GM23338 (cell line): Measurements from ENCODE around the gene LDB3. TPM values are rescaled to one million over a fixed set of nuclear protein-coding genes. Genes with fewer than 3 reads are reported as not detected.

Source experiments
- ATAC-seq: fragments of 200-7000 bp; cut with Tn5 transposase; 3 replicates; pipeline ENCODE4 v1.9.1; 2020
- DNase-seq: peaks from one replicate; pipeline ENCODE4 v3.0.0-alpha.2; 2015; ENCODE audit warnings: low spot score
- H2AFZ ChIP-seq: fragments of 200-600 bp; sonication (generic); 2 replicates; pipeline ENCODE4 v1.8.0; 2016; ENCODE audit warnings: antibody characterized with exemption, mild to moderate bottlenecking, moderate library complexity
- H3F3A ChIP-seq: fragments of 200-600 bp; sonication (generic); replicated peaks from 2 replicates; pipeline ENCODE4 v1.8.0; 2017; ENCODE audit warnings: antibody characterized with exemption, mixed run types, low read depth
- H3K27ac ChIP-seq: fragments of 200-600 bp; sonication (generic); 2 replicates; pipeline ENCODE4 v1.6.1; 2016; ENCODE audit warnings: low read depth
- H3K27me3 ChIP-seq: fragments of 200-600 bp; sonication (generic); 2 replicates; pipeline ENCODE4 v1.8.0; 2016; ENCODE audit warnings: mild to moderate bottlenecking, mixed run types, moderate library complexity; ENCODE audit not compliant: insufficient read depth
- H3K36me3 ChIP-seq: fragments of 200-600 bp; sonication (generic); 2 replicates; pipeline ENCODE4 v1.8.0; 2016; ENCODE audit warnings: mild to moderate bottlenecking; ENCODE audit not compliant: insufficient read depth
- H3K4me1 ChIP-seq: fragments of 200-600 bp; sonication (generic); 2 replicates; pipeline ENCODE4 v1.8.0; 2016; ENCODE audit warnings: mild to moderate bottlenecking, moderate library complexity; ENCODE audit not compliant: insufficient read depth
- H3K4me2 ChIP-seq: fragments of 200-600 bp; sonication (generic); 2 replicates; pipeline ENCODE4 v1.7.1; 2017; ENCODE audit warnings: mixed run types
- H3K4me3 ChIP-seq: fragments of 200-600 bp; sonication (generic); 2 replicates; pipeline ENCODE4 v1.6.1; 2016; ENCODE audit warnings: mixed run types
- H3K79me2 ChIP-seq: fragments of 200-600 bp; sonication (generic); replicated peaks from 2 replicates; pipeline ENCODE4 v1.8.0; 2017; ENCODE audit warnings: mild to moderate bottlenecking; ENCODE audit not compliant: insufficient read depth
- H3K9me2 ChIP-seq: fragments of 200-600 bp; sonication (generic); 2 replicates; pipeline ENCODE4 v1.8.0; 2017; ENCODE audit not compliant: insufficient read depth
- H4K20me1 ChIP-seq: fragments of 200-600 bp; sonication (generic); replicated peaks from 2 replicates; pipeline ENCODE4 v1.8.0; 2017; ENCODE audit warnings: mild to moderate bottlenecking; ENCODE audit not compliant: insufficient read depth
- H3K27ac Mint-ChIP-seq: 2 replicates; pipeline ENCODE4 v1.8.0; 2020; ENCODE audit warnings: inconsistent platforms, mild to moderate bottlenecking, moderate library complexity, mixed read lengths
- H3K27me3 Mint-ChIP-seq: 3 replicates; pipeline ENCODE4 v1.8.0; 2022; ENCODE audit warnings: low read depth, mild to moderate bottlenecking, moderate library complexity, mixed read lengths, inconsistent platforms; ENCODE audit not compliant: insufficient read depth, poor library complexity
- H3K36me3 Mint-ChIP-seq: 3 replicates; pipeline ENCODE4 v1.8.0; 2021; ENCODE audit warnings: low read depth, mild to moderate bottlenecking, inconsistent platforms, moderate library complexity, mixed read lengths
- H3K4me1 Mint-ChIP-seq: 3 replicates; pipeline ENCODE4 v1.8.0; 2020; ENCODE audit warnings: mild to moderate bottlenecking, inconsistent platforms, mixed read lengths
- H3K4me3 Mint-ChIP-seq: 3 replicates; pipeline ENCODE4 v1.8.0; 2021; ENCODE audit warnings: moderate library complexity, mild to moderate bottlenecking, inconsistent platforms, mixed read lengths
- H3K9me3 Mint-ChIP-seq: 3 replicates; pipeline ENCODE4 v1.8.0; 2020; ENCODE audit warnings: moderate library complexity, mild to moderate bottlenecking, inconsistent platforms, mixed read lengths
- CREB1 ChIP-seq: fragments of 250-450 bp; sonication (Bioruptor Pico); IDR thresholded peaks from 2 replicates; pipeline ENCODE4 v1.5.0; 2020; ENCODE audit warnings: low read depth, mild to moderate bottlenecking, moderate library complexity
- CTCF ChIP-seq, 2 experiments: fragments of 200-600 bp in 1 of 2; sonication (generic) in 1 of 2; conservative IDR thresholded peaks; 2 replicates each; pipeline versions ENCODE4 v1.5.1 to v1.6.1; 2016 to 2017; ENCODE audit warnings: antibody characterized with exemption in 2 of 2, low read depth in 2 of 2, mild to moderate bottlenecking in 2 of 2, moderate library complexity in 1 of 2
- ETS1 ChIP-seq: IDR thresholded peaks from 2 replicates; pipeline ENCODE4 v1.6.1; 2016; ENCODE audit warnings: antibody characterized with exemption
- EZH2 ChIP-seq: fragments of 200-600 bp; sonication (generic); IDR thresholded peaks from one replicate; pipeline ENCODE4 v1.8.0; 2017; ENCODE audit warnings: antibody characterized with exemption, mild to moderate bottlenecking, low read depth; ENCODE audit not compliant: unreplicated experiment
- EZH2phosphoT487 ChIP-seq: fragments of 200-600 bp; sonication (generic); IDR thresholded peaks from one replicate; pipeline ENCODE4 v1.8.1; 2018; ENCODE audit warnings: antibody characterized with exemption; ENCODE audit not compliant: unreplicated experiment
- JUNB ChIP-seq: IDR thresholded peaks from one replicate; pipeline ENCODE4 v1.6.1; 2016; ENCODE audit warnings: antibody characterized with exemption; ENCODE audit not compliant: unreplicated experiment
- NANOG ChIP-seq: IDR thresholded peaks from 2 replicates; pipeline ENCODE4 v1.6.1; 2016; ENCODE audit warnings: antibody characterized with exemption, borderline replicate concordance
- POLR2AphosphoS5 ChIP-seq: IDR thresholded peaks from 2 replicates; pipeline ENCODE4 v1.6.1; 2016; ENCODE audit warnings: antibody characterized with exemption, low read depth
- REST ChIP-seq: IDR thresholded peaks from one replicate; pipeline ENCODE4 v1.6.1; 2018; ENCODE audit warnings: antibody characterized with exemption; ENCODE audit not compliant: unreplicated experiment
- STAT1 ChIP-seq: IDR thresholded peaks from one replicate; pipeline ENCODE4 v1.6.1; 2016; ENCODE audit warnings: antibody characterized with exemption; ENCODE audit not compliant: unreplicated experiment
- ZNF114 ChIP-seq: fragments of 250-450 bp; sonication (Bioruptor Pico); IDR thresholded peaks from 2 replicates; pipeline ENCODE4 v1.5.0; 2020; ENCODE audit warnings: mild to moderate bottlenecking, moderate library complexity
- ZNF331 ChIP-seq: fragments of 250-450 bp; sonication (Bioruptor Pico); IDR thresholded peaks from 2 replicates; pipeline ENCODE4 v1.5.0; 2020; ENCODE audit warnings: low read depth, mild to moderate bottlenecking, moderate library complexity
- polyA plus RNA-seq: library from polyadenylated mRNA; unstranded; fragments of >200 nt; fragmentation: Nextera tagmentation; extraction: Ambion mirVana; gene quantifications from 2 replicates; pipeline ENCODE4 v1.2.1, GENCODE V29; 2016
- total RNA-seq: library from RNA; depleted of rRNA; stranded (reverse); fragments of >200 nt; shearing (Covaris generic); gene quantifications from 2 replicates; pipeline ENCODE4 v1.2.3, GENCODE V29; 2014
- TF ChIP-seq, protein P1 (sequence below): fragments of 250-450 bp; sonication (Bioruptor Pico); IDR thresholded peaks from 2 replicates; pipeline ENCODE4 v1.5.0; 2020; ENCODE audit warnings: mild to moderate bottlenecking, moderate library complexity

The LDB3 gene
- total and polyA plus RNA-seq, 2 experiments from 2014 or later, result 0.14 to 0.16 TPM

GRCh38 chr10:86653379-86653778, 14.9 kb upstream of the LDB3 start:
- Histone ChIP-seq H3F3A (no peaks in the 10 kb centered on the region), H3K36me3 (no peaks in the 10 kb centered on the region), H3K27ac (no peak overlapping the region), H4K20me1 (no peaks in the 10 kb centered on the region), H3K4me1 (no peaks in the 10 kb centered on the region; the same call in 1 of the 2 replicates), H2AFZ (no peak overlapping the region), H3K9me2 (peaks cover 3% of the 10 kb centered on the region; the same call in 1 of the 2 replicates), H3K27me3 (no peaks in the 10 kb centered on the region), H3K4me2 (no peak overlapping the region), H3K79me2 (no peaks in the 10 kb centered on the region), H3K4me3 (no peak overlapping the region)
- H3K36me3 Mint-ChIP-seq, result no peaks in the 10 kb centered on the region; the same call in 2 of the 3 replicates
- TF ChIP-seq, protein P1, sequence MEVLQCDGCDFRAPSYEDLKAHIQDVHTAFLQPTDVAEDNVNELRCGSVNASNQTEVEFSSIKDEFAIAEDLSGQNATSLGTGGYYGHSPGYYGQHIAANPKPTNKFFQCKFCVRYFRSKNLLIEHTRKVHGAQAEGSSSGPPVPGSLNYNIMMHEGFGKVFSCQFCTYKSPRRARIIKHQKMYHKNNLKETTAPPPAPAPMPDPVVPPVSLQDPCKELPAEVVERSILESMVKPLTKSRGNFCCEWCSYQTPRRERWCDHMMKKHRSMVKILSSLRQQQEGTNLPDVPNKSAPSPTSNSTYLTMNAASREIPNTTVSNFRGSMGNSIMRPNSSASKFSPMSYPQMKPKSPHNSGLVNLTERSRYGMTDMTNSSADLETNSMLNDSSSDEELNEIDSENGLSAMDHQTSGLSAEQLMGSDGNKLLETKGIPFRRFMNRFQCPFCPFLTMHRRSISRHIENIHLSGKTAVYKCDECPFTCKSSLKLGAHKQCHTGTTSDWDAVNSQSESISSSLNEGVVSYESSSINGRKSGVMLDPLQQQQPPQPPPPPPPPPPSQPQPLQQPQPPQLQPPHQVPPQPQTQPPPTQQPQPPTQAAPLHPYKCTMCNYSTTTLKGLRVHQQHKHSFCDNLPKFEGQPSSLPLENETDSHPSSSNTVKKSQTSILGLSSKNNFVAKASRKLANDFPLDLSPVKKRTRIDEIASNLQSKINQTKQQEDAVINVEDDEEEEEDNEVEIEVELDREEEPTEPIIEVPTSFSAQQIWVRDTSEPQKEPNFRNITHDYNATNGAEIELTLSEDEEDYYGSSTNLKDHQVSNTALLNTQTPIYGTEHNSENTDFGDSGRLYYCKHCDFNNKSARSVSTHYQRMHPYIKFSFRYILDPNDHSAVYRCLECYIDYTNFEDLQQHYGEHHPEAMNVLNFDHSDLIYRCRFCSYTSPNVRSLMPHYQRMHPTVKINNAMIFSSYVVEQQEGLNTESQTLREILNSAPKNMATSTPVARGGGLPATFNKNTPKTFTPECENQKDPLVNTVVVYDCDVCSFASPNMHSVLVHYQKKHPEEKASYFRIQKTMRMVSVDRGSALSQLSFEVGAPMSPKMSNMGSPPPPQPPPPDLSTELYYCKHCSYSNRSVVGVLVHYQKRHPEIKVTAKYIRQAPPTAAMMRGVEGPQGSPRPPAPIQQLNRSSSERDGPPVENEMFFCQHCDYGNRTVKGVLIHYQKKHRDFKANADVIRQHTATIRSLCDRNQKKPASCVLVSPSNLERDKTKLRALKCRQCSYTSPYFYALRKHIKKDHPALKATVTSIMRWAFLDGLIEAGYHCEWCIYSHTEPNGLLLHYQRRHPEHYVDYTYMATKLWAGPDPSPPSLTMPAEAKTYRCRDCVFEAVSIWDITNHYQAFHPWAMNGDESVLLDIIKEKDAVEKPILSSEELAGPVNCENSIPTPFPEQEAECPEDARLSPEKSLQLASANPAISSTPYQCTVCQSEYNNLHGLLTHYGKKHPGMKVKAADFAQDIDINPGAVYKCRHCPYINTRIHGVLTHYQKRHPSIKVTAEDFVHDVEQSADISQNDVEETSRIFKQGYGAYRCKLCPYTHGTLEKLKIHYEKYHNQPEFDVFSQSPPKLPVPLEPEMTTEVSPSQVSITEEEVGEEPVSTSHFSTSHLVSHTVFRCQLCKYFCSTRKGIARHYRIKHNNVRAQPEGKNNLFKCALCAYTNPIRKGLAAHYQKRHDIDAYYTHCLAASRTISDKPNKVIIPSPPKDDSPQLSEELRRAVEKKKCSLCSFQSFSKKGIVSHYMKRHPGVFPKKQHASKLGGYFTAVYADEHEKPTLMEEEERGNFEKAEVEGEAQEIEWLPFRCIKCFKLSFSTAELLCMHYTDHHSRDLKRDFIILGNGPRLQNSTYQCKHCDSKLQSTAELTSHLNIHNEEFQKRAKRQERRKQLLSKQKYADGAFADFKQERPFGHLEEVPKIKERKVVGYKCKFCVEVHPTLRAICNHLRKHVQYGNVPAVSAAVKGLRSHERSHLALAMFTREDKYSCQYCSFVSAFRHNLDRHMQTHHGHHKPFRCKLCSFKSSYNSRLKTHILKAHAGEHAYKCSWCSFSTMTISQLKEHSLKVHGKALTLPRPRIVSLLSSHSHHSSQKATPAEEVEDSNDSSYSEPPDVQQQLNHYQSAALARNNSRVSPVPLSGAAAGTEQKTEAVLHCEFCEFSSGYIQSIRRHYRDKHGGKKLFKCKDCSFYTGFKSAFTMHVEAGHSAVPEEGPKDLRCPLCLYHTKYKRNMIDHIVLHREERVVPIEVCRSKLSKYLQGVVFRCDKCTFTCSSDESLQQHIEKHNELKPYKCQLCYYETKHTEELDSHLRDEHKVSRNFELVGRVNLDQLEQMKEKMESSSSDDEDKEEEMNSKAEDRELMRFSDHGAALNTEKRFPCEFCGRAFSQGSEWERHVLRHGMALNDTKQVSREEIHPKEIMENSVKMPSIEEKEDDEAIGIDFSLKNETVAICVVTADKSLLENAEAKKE, result no peak
- TF ChIP-seq NANOG (no peak), REST (no peak), CREB1 (CRISPR knock-in tag) (no peak), EZH2phosphoT487 (no peak), JUNB (no peak), ZNF331 (CRISPR knock-in tag) (no peak), CTCF (conservative IDR thresholded peaks at IDR 0.05; ENCODE audit: low read depth in 2 of 2) (no peak), POLR2AphosphoS5 (no peak), ETS1 (no peak), ZNF114 (CRISPR knock-in tag) (no peak), STAT1 (no peak), EZH2 (no peak)
- H3K4me3 Mint-ChIP-seq, result no peak overlapping the region
- ATAC-seq (no peak), DNase-seq (no peak)
- no peaks in the 10 kb centered on the region; the same call in 2 of the 3 replicates for H3K9me3 Mint-ChIP-seq
- H3K4me1 Mint-ChIP-seq, result peaks cover 7% of the 10 kb centered on the region
- no peak overlapping the region for H3K27ac Mint-ChIP-seq
- peaks cover 3% of the 10 kb centered on the region for H3K27me3 Mint-ChIP-seq
